WTC11 (cell line): Measurements from ENCODE around the gene PSMD6. TPM values are rescaled to one million over a fixed set of nuclear protein-coding genes. Genes with fewer than 3 reads are reported as not detected.

Source experiments
- ATAC-seq: fragments of 200-7000 bp; cut with Tn5 transposase; 2 replicates; pipeline ENCODE4 v1.10.0; 2021; ENCODE audit warnings: mild to moderate bottlenecking, moderate library complexity
- CTCF ChIA-PET: fragments of 300-600 bp; sonication (Branson Sonifier 250); formaldehyde crosslinking; loops from one replicate; lab custom pipeline; 2021; ENCODE audit warnings: antibody characterized with exemption; lab: Charles Lee
- POLR2A ChIA-PET: fragments of 350-600 bp; sonication (Branson Sonifier 250); formaldehyde crosslinking; loops from one replicate; lab custom pipeline; 2021; ENCODE audit warnings: antibody characterized with exemption; lab: Charles Lee
- DNase-seq: peaks from one replicate; pipeline ENCODE4 v3.0.0; 2021; ENCODE audit warnings: low spot score
- H3K27ac Mint-ChIP-seq: 2 replicates; pipeline ENCODE4 v1.8.0; 2021; ENCODE audit warnings: mixed read lengths
- H3K27me3 Mint-ChIP-seq: 2 replicates; pipeline ENCODE4 v1.8.0; 2021; ENCODE audit warnings: low read depth, mild to moderate bottlenecking, moderate library complexity, mixed read lengths
- H3K36me3 Mint-ChIP-seq: 2 replicates; pipeline ENCODE4 v1.8.0; 2021; ENCODE audit warnings: mixed read lengths
- H3K4me1 Mint-ChIP-seq: 2 replicates; pipeline ENCODE4 v1.8.0; 2022; ENCODE audit warnings: mixed read lengths
- H3K4me3 Mint-ChIP-seq: 2 replicates; pipeline ENCODE4 v1.8.0; 2021; ENCODE audit warnings: mild to moderate bottlenecking, moderate library complexity, mixed read lengths
- H3K9me3 Mint-ChIP-seq: 2 replicates; pipeline ENCODE4 v1.8.0; 2021; ENCODE audit warnings: mixed read lengths
- ARID4B ChIP-seq: sonication (generic); formaldehyde crosslinking; IDR thresholded peaks from 2 replicates; pipeline ENCODE4 v1.8.0; 2023; ENCODE audit warnings: missing genetic modification reagents, mild to moderate bottlenecking, borderline replicate concordance
- CBFB ChIP-seq: sonication (generic); formaldehyde crosslinking; IDR thresholded peaks from 2 replicates; pipeline ENCODE4 v1.8.1; 2022; ENCODE audit warnings: mild to moderate bottlenecking, low read depth, missing genetic modification reagents
- CREB1 ChIP-seq: sonication (generic); formaldehyde crosslinking; IDR thresholded peaks from 2 replicates; pipeline ENCODE4 v1.8.0; 2023; ENCODE audit warnings: mild to moderate bottlenecking, missing genetic modification reagents
- ELF4 ChIP-seq: sonication (generic); formaldehyde crosslinking; IDR thresholded peaks from 2 replicates; pipeline ENCODE4 v1.8.1; 2022; ENCODE audit warnings: low read depth, mild to moderate bottlenecking, moderate library complexity, missing genetic modification reagents
- ESRRA ChIP-seq: sonication (generic); formaldehyde crosslinking; IDR thresholded peaks from 2 replicates; pipeline ENCODE4 v1.8.1; 2022; ENCODE audit warnings: mild to moderate bottlenecking, missing genetic modification reagents, borderline replicate concordance
- ETV6 ChIP-seq: sonication (generic); formaldehyde crosslinking; IDR thresholded peaks from 2 replicates; pipeline ENCODE4 v1.8.1; 2022; ENCODE audit warnings: mild to moderate bottlenecking, missing genetic modification reagents
- GABPB1 ChIP-seq: sonication (generic); formaldehyde crosslinking; IDR thresholded peaks from 2 replicates; pipeline ENCODE4 v1.8.1; 2023; ENCODE audit warnings: mild to moderate bottlenecking, missing genetic modification reagents
- IRF1 ChIP-seq: sonication (generic); formaldehyde crosslinking; IDR thresholded peaks from 2 replicates; pipeline ENCODE4 v1.8.0; 2023; ENCODE audit warnings: missing genetic modification reagents
- NR1H2 ChIP-seq: sonication (generic); formaldehyde crosslinking; IDR thresholded peaks from 2 replicates; pipeline ENCODE4 v1.9.0; 2021; ENCODE audit warnings: mild to moderate bottlenecking, moderate library complexity, missing genetic modification reagents
- SOX15 ChIP-seq: fragments of 250-450 bp; sonication (Bioruptor Pico); IDR thresholded peaks from 2 replicates; pipeline ENCODE4 v1.9.0; 2021; ENCODE audit warnings: mild to moderate bottlenecking
- TEAD4 ChIP-seq: sonication (generic); formaldehyde crosslinking; IDR thresholded peaks from 2 replicates; pipeline ENCODE4 v1.8.0; 2022; ENCODE audit warnings: mild to moderate bottlenecking, missing genetic modification reagents
- USF1 ChIP-seq: sonication (generic); formaldehyde crosslinking; IDR thresholded peaks from 2 replicates; pipeline ENCODE4 v1.8.0; 2022; ENCODE audit warnings: mild to moderate bottlenecking, missing genetic modification reagents
- ZNF138 ChIP-seq: sonication (generic); formaldehyde crosslinking; conservative IDR thresholded peaks from 2 replicates; pipeline ENCODE4 v1.8.1; 2022; ENCODE audit warnings: mild to moderate bottlenecking, moderate library complexity, missing genetic modification reagents
- ZNF219 ChIP-seq: sonication (generic); formaldehyde crosslinking; IDR thresholded peaks from 2 replicates; pipeline ENCODE4 v1.8.0; 2023; ENCODE audit warnings: missing genetic modification reagents, mild to moderate bottlenecking, borderline replicate concordance
- ZNF423 ChIP-seq: fragments of 250-450 bp; sonication (Bioruptor Pico); IDR thresholded peaks from 2 replicates; pipeline ENCODE4 v2.1.2; 2022; ENCODE audit warnings: mild to moderate bottlenecking, moderate library complexity
- ZNF425 ChIP-seq: fragments of 250-450 bp; sonication (Bioruptor Pico); conservative IDR thresholded peaks from 2 replicates; pipeline ENCODE4 v1.9.0; 2021; ENCODE audit warnings: mild to moderate bottlenecking
- total RNA-seq: library from RNA; stranded (reverse); gene quantifications from 3 replicates; pipeline ENCODE4 v1.2.3, GENCODE V29; 2021
- TF ChIP-seq, protein P1 (sequence below): fragments of 250-450 bp; sonication (Bioruptor Pico); IDR thresholded peaks from 2 replicates; pipeline ENCODE4 v1.9.0; 2021; ENCODE audit warnings: moderate library complexity, mild to moderate bottlenecking, inconsistent platforms, borderline replicate concordance
- TF ChIP-seq, protein P2 (sequence below): sonication (generic); formaldehyde crosslinking; conservative IDR thresholded peaks from 2 replicates; pipeline ENCODE4 v1.8.1; 2022; ENCODE audit warnings: mild to moderate bottlenecking, missing genetic modification reagents
- TF ChIP-seq, protein P3 (sequence below): sonication (generic); formaldehyde crosslinking; IDR thresholded peaks from 2 replicates; pipeline ENCODE4 v1.8.1; 2023; ENCODE audit warnings: mild to moderate bottlenecking, moderate library complexity, missing genetic modification reagents

PSMD6 gene
- total RNA-seq, 1 experiment from 2014 or later, result 105 TPM

- Mint-ChIP-seq H3K27me3 (no peaks in the 10 kb centered on the region), H3K27ac (no peak overlapping the region), H3K9me3 (no peaks in the 10 kb centered on the region), H3K4me1 (peaks cover 15% of the 10 kb centered on the region), H3K36me3 (peaks cover 40% of the 10 kb centered on the region), H3K4me3 (no peak overlapping the region)
- no peak for DNase-seq
- no peak for TF ChIP-seq ETV6 (CRISPR knock-in tag)
- TF ChIP-seq ELF4 (CRISPR knock-in tag), result no peak
- TF ChIP-seq ZNF425 (CRISPR knock-in tag), result no peak
- no peak for TF ChIP-seq TEAD4 (CRISPR knock-in tag)
- TF ChIP-seq NR1H2 (CRISPR knock-in tag), result no peak
- TF ChIP-seq, protein P1, sequence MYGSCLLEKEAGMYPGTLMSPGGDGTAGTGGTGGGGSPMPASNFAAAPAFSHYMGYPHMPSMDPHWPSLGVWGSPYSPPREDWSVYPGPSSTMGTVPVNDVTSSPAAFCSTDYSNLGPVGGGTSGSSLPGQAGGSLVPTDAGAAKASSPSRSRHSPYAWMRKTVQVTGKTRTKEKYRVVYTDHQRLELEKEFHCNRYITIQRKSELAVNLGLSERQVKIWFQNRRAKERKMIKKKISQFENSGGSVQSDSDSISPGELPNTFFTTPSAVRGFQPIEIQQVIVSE, result no peak
- TF ChIP-seq, protein P2, sequence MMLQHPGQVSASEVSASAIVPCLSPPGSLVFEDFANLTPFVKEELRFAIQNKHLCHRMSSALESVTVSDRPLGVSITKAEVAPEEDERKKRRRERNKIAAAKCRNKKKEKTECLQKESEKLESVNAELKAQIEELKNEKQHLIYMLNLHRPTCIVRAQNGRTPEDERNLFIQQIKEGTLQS (CRISPR knock-in tag), result no peak
- no peak for TF ChIP-seq USF1
- TF ChIP-seq CBFB (CRISPR knock-in tag), result no peak
- no peak for TF ChIP-seq SOX15 (CRISPR knock-in tag)
- TF ChIP-seq ZNF423 (CRISPR knock-in tag), result no peak
- TF ChIP-seq GABPB1 (CRISPR knock-in tag), result no peak
- TF ChIP-seq ZNF219 (CRISPR knock-in tag), result no peak
- TF ChIP-seq ARID4B (CRISPR knock-in tag), result no peak
- TF ChIP-seq IRF1, result no peak
- TF ChIP-seq CREB1 (CRISPR knock-in tag), result no peak
- no peak for TF ChIP-seq ZNF138 (CRISPR knock-in tag)
- TF ChIP-seq ESRRA (CRISPR knock-in tag), result no peak
- TF ChIP-seq, protein P3, sequence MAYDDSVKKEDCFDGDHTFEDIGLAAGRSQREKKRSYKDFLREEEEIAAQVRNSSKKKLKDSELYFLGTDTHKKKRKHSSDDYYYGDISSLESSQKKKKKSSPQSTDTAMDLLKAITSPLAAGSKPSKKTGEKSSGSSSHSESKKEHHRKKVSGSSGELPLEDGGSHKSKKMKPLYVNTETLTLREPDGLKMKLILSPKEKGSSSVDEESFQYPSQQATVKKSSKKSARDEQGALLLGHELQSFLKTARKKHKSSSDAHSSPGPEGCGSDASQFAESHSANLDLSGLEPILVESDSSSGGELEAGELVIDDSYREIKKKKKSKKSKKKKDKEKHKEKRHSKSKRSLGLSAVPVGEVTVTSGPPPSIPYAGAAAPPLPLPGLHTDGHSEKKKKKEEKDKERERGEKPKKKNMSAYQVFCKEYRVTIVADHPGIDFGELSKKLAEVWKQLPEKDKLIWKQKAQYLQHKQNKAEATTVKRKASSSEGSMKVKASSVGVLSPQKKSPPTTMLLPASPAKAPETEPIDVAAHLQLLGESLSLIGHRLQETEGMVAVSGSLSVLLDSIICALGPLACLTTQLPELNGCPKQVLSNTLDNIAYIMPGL (CRISPR knock-in tag), result no peak
- ChIA-PET POLR2A (no interaction called here), CTCF (no interaction called here)
- ATAC-seq, result no peak
Observed at GRCh38 chr3:63988943-63989342, 34.4 kb downstream of the PSMD6 start.
